WTC11 (cell line): ENCODE measurements around the gene CARD11.

Source experiments
- CTCF ChIP-seq: fragments of 200-600 bp; IDR thresholded peaks from 2 replicates; pipeline ENCODE4 v1.8.0; 2022; ENCODE audit warnings: antibody characterized with exemption
- FOXJ3 ChIP-seq: sonication (generic); formaldehyde crosslinking; IDR thresholded peaks from 2 replicates; pipeline ENCODE4 v1.9.0; 2021; ENCODE audit warnings: missing genetic modification reagents, mild to moderate bottlenecking, borderline replicate concordance
- ZNF121 ChIP-seq: sonication (generic); formaldehyde crosslinking; IDR thresholded peaks from 2 replicates; pipeline ENCODE4 v1.8.0; 2023; ENCODE audit warnings: missing genetic modification reagents
- ZNF512 ChIP-seq: sonication (generic); formaldehyde crosslinking; IDR thresholded peaks from 2 replicates; pipeline ENCODE4 v1.8.1; 2022; ENCODE audit warnings: missing genetic modification reagents, borderline replicate concordance

- TF ChIP-seq FOXJ3 (no peak), CTCF (no peak), ZNF512 (CRISPR knock-in tag) (no peak), ZNF121 (CRISPR knock-in tag) (no peak)
Observed at GRCh38 chr7:3078514-3078913, 34.8 kb upstream of the CARD11 start.
